Cardiac muscle cell (in vitro differentiated cells and primary cell): Measurements from ENCODE around the gene PALS2. TPM values are rescaled to one million over a fixed set of nuclear protein-coding genes. Genes with fewer than 3 reads are reported as not detected.

Experiments
- DNase-seq, 2 donors: peaks; one replicate each; pipeline versions ENCODE4 v3.0.0 to v3.0.0-alpha.2; 2010 to 2017; ENCODE audit warnings: low read depth in 1 of 2, low spot score in 1 of 2
- H3K27ac ChIP-seq: fragments of 200-600 bp; sonication (generic); 2 replicates; pipeline ENCODE4 v1.5.1; 2016
- H3K27me3 ChIP-seq: fragments of 200-600 bp; sonication (generic); 2 replicates; pipeline ENCODE4 v1.6.0; 2016; ENCODE audit warnings: control low read depth
- H3K36me3 ChIP-seq: fragments of 200-600 bp; sonication (generic); 2 replicates; pipeline ENCODE4 v1.5.1; 2016; ENCODE audit warnings: control low read depth
- H3K4me1 ChIP-seq: fragments of 200-600 bp; sonication (generic); 2 replicates; pipeline ENCODE4 v1.8.1; 2017; ENCODE audit warnings: low read depth, mild to moderate bottlenecking, mixed run types
- H3K4me3 ChIP-seq: fragments of 200-600 bp; sonication (generic); 2 replicates; pipeline ENCODE4 v1.5.1; 2016; ENCODE audit warnings: mild to moderate bottlenecking
- H3K9me3 ChIP-seq: fragments of 200-600 bp; sonication (generic); 2 replicates; pipeline ENCODE4 v1.5.1; 2017; ENCODE audit warnings: low read depth, mild to moderate bottlenecking, control low read depth
- polyA plus RNA-seq: library from polyadenylated mRNA; unstranded; fragments of >200 nt; fragmentation: Nextera tagmentation; extraction: Ambion mirVana; gene quantifications from 2 replicates; pipeline ENCODE4 v1.2.1, GENCODE V29; 2016
- total RNA-seq: library from RNA; depleted of rRNA; stranded (reverse); fragments of >200 nt; gene quantifications from 2 replicates; pipeline ENCODE4 v1.2.3, GENCODE V29; 2016
- TF ChIP-seq, protein P1 (sequence below): IDR thresholded peaks from 2 replicates; pipeline ENCODE4 v1.5.1; 2012; ENCODE audit warnings: low read depth, mild to moderate bottlenecking, low read length

PALS2 gene
- total and polyA plus RNA-seq, 2 experiments from 2014 or later, result 9.5 to 11.7 TPM

GRCh38 chr7:24548390-24548789, 24.9 kb upstream of the PALS2 start:
- DNase-seq, result no peak
- Histone ChIP-seq H3K27me3 (no peaks in the 10 kb centered on the region), H3K9me3 (no peaks in the 10 kb centered on the region), H3K27ac (no peak overlapping the region), H3K4me3 (no peak overlapping the region), H3K36me3 (no peaks in the 10 kb centered on the region), H3K4me1 (no peaks in the 10 kb centered on the region)
- TF ChIP-seq, protein P1, sequence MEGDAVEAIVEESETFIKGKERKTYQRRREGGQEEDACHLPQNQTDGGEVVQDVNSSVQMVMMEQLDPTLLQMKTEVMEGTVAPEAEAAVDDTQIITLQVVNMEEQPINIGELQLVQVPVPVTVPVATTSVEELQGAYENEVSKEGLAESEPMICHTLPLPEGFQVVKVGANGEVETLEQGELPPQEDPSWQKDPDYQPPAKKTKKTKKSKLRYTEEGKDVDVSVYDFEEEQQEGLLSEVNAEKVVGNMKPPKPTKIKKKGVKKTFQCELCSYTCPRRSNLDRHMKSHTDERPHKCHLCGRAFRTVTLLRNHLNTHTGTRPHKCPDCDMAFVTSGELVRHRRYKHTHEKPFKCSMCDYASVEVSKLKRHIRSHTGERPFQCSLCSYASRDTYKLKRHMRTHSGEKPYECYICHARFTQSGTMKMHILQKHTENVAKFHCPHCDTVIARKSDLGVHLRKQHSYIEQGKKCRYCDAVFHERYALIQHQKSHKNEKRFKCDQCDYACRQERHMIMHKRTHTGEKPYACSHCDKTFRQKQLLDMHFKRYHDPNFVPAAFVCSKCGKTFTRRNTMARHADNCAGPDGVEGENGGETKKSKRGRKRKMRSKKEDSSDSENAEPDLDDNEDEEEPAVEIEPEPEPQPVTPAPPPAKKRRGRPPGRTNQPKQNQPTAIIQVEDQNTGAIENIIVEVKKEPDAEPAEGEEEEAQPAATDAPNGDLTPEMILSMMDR, result no peak

DNA sequence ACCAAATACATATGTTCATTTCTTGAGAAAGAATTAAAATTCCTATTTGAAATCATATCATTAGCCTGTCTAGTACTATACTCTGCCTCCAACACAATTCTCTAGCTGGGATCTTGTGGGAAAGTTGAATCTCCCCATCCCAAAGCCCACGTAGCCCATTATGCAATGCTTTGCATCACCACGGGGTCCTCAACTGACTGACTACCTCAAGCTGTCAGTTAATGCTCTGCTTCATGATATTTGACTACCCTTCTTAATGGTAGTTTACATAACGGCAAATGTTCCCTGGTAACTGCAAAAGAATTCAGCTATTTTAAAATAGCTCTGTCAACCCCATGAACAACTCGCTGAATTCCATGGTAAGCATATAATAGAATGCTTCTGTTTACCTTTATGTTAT, 23.3 kb upstream of the PALS2 start:
- DNase-seq, result no peak
- Histone ChIP-seq H3K4me1 (no peaks in the 10 kb centered on the region), H3K9me3 (no peaks in the 10 kb centered on the region), H3K27me3 (no peaks in the 10 kb centered on the region), H3K4me3 (no peak overlapping the region), H3K36me3 (no peaks in the 10 kb centered on the region), H3K27ac (no peak overlapping the region)
- TF ChIP-seq, protein P1, result no peak

DNA sequence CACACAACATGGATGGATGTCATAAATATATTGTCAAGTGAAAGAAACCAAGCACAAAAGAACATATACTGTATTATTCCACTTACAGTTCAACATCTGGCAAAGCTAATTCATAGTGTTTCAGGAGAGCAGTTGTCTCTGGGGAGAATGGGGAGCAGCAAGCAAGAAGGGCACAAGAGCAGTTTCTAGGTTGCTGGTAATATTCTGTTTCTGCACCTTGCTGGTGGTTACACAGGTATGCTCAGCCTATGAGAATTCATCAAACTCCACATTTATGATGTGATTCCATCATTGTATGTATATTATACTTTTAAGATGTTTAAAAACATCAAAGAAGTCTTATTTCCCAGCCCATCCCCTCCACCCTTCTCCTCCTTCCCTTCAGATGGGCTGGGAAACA, 18.1 kb upstream of the PALS2 start:
- Histone ChIP-seq H3K27ac (no peak overlapping the region), H3K9me3 (no peaks in the 10 kb centered on the region), H3K36me3 (no peaks in the 10 kb centered on the region), H3K27me3 (no peaks in the 10 kb centered on the region), H3K4me1 (no peaks in the 10 kb centered on the region), H3K4me3 (no peak overlapping the region)
- TF ChIP-seq, protein P1, result no peak
- DNase-seq, result no peak

GRCh38 chr7:24555719-24556118, 17.5 kb upstream of the PALS2 start:
- TF ChIP-seq, protein P1, result no peak
- no peaks in the 10 kb centered on the region for H3K9me3 ChIP-seq

GRCh38 chr7:24560772-24561171, 12.5 kb upstream of the PALS2 start:
- no peak overlapping the region for H3K27ac ChIP-seq
- no peaks in the 10 kb centered on the region for H3K27me3 ChIP-seq
- H3K36me3 ChIP-seq, result no peaks in the 10 kb centered on the region
- DNase-seq, result no peak
- no peaks in the 10 kb centered on the region for H3K4me1 ChIP-seq
- no peak overlapping the region for H3K4me3 ChIP-seq
- no peaks in the 10 kb centered on the region for H3K9me3 ChIP-seq
- TF ChIP-seq, protein P1, result no peak

More at GRCh38 chr7:24555719-24556118, 17.5 kb upstream of the PALS2 start:
- H3K4me1 ChIP-seq, result no peaks in the 10 kb centered on the region
- DNase-seq, result no peak
- H3K36me3 ChIP-seq, result no peaks in the 10 kb centered on the region
- H3K27me3 ChIP-seq, result no peaks in the 10 kb centered on the region
- no peak overlapping the region for H3K27ac ChIP-seq
- H3K4me3 ChIP-seq, result no peak overlapping the region

- no peaks in the 10 kb centered on the region for H3K27me3 ChIP-seq
- H3K9me3 ChIP-seq, result no peaks in the 10 kb centered on the region
- TF ChIP-seq, protein P1, result no peak
- no peaks in the 10 kb centered on the region for H3K4me1 ChIP-seq
- no peak for DNase-seq
- H3K27ac ChIP-seq, result no peak overlapping the region
- no peaks in the 10 kb centered on the region for H3K36me3 ChIP-seq
- no peak overlapping the region for H3K4me3 ChIP-seq
Measured at GRCh38 chr7:24566274-24566673, 7.0 kb upstream of the PALS2 start.
